HG02938 (cell line): ENCODE measurements around the gene ANKRD36B.
"Not testable (repeated sequence)": the region's sequence is repeated elsewhere in the genome, so short reads cannot be mapped to it uniquely, and the experiment has no call there.

Experiments used
- ATAC-seq: cut with Tn5 transposase; IDR thresholded peaks from one replicate; pipeline ENCODE4 v1.9.1; 2021; ENCODE audit warnings: mild to moderate bottlenecking, moderate library complexity; ENCODE audit not compliant: unreplicated experiment

Gene ANKRD36B

GRCh38 chr2:97589598-97590510, at the start of gene ANKRD36B:
ANKRD36B (minus strand) TSS chr2:97589877; CDS start chr2:97589685, 192 bp downstream.
- ATAC-seq = peak; percentile 67

- ATAC-seq = not testable (repeated sequence)
Observed at GRCh38 chr2:97626049-97626430, 36.4 kb upstream of the ANKRD36B start.

- ATAC-seq = not testable (repeated sequence)
Observed at GRCh38 chr2:97625354-97626048, 35.8 kb upstream of the ANKRD36B start.

- ATAC-seq = not testable (repeated sequence)
Observed at GRCh38 chr2:97622976-97623375, 33.3 kb upstream of the ANKRD36B start.

GRCh38 chr2:97620492-97620891, 30.8 kb upstream of the ANKRD36B start:
- not testable (repeated sequence) for ATAC-seq

- not testable (repeated sequence) for ATAC-seq
Observed at GRCh38 chr2:97618939-97619827, 29.5 kb upstream of the ANKRD36B start.

- ATAC-seq = no peak
Observed at GRCh38 chr2:97617911-97618310, 28.2 kb upstream of the ANKRD36B start.

GRCh38 chr2:97615746-97616145, 26.1 kb upstream of the ANKRD36B start:
- ATAC-seq = not testable (repeated sequence)

- ATAC-seq = not testable (repeated sequence)
Observed at GRCh38 chr2:97611895-97612294, 22.2 kb upstream of the ANKRD36B start.

- not testable (repeated sequence) for ATAC-seq
Observed at GRCh38 chr2:97608745-97609144, 19.1 kb upstream of the ANKRD36B start.

GRCh38 chr2:97605524-97606339, 16.1 kb upstream of the ANKRD36B start:
- not testable (repeated sequence) for ATAC-seq

- not testable (repeated sequence) for ATAC-seq
Observed at GRCh38 chr2:97605109-97605508, 15.4 kb upstream of the ANKRD36B start.

GRCh38 chr2:97601537-97601936, 11.9 kb upstream of the ANKRD36B start:
- ATAC-seq = not testable (repeated sequence)

- ATAC-seq = not testable (repeated sequence)
Observed at GRCh38 chr2:97596180-97596579, 6.5 kb upstream of the ANKRD36B start.

GRCh38 chr2:97593520-97593919, 3.8 kb upstream of the ANKRD36B start:
- not testable (repeated sequence) for ATAC-seq

GRCh38 chr2:97590515-97591394, 1.1 kb upstream of the ANKRD36B start:
- ATAC-seq = peak; percentile 49

GRCh38 chr2:97589257-97589597, 450 bp downstream of the ANKRD36B start:
- not testable (repeated sequence) for ATAC-seq

- not testable (repeated sequence) for ATAC-seq
Observed at GRCh38 chr2:97565674-97566073, 24.0 kb downstream of the ANKRD36B start.

- not testable (repeated sequence) for ATAC-seq
Observed at GRCh38 chr2:97552406-97552805, 37.3 kb downstream of the ANKRD36B start.
